Left lung (tissue), 10 donors: Measurements from ENCODE around the gene RAPGEF5. TPM values are rescaled to one million over a fixed set of nuclear protein-coding genes. Genes with fewer than 3 reads are reported as not detected.

ENCODE experiments used
- ATAC-seq: fragments of 200-7000 bp; cut with Tn5 transposase; one replicate; pipeline ENCODE4 v1.9.1; 2020; ENCODE audit warnings: moderate library complexity
- DNase-seq, 4 donors: peaks; one replicate each; pipeline ENCODE4 v3.0.0-alpha.2; 2013 to 2020
- H3K27ac ChIP-seq, 2 donors: fragments of 200-600 bp; sonication (generic) in 1 of 2; one replicate each; pipeline versions ENCODE4 v1.5.0 to v1.8.0; 2020 to 2021
- H3K27me3 ChIP-seq, 2 donors: fragments of 200-600 bp; sonication (generic) in 1 of 2; one replicate each; pipeline versions ENCODE4 v1.5.0 to v1.8.0; 2020 to 2021
- H3K36me3 ChIP-seq, 2 donors: fragments of 200-600 bp; sonication (generic) in 1 of 2; one replicate each; pipeline versions ENCODE4 v1.5.0 to v1.8.0; 2020 to 2021
- H3K4me1 ChIP-seq, 2 donors: fragments of 200-600 bp; one replicate each; pipeline ENCODE4 v1.8.0; 2021
- H3K4me3 ChIP-seq, 2 donors: fragments of 200-600 bp; sonication (generic) in 1 of 2; one replicate each; pipeline versions ENCODE4 v1.5.0 to v1.8.0; 2020 to 2021; ENCODE audit warnings: mild to moderate bottlenecking in 1 of 2
- H3K9me3 ChIP-seq, 2 donors: fragments of 200-600 bp; sonication (generic) in 1 of 2; one replicate each; pipeline versions ENCODE4 v1.5.0 to v1.8.0; 2020 to 2021
- CTCF ChIP-seq, 2 donors: fragments of 200-600 bp; sonication (generic) in 1 of 2; IDR thresholded peaks; one replicate each; pipeline versions ENCODE4 v1.5.0 to v1.8.0; 2021; ENCODE audit warnings: antibody characterized with exemption in 2 of 2
- intact Hi-C, 2 donors: fragments of 100-400 bp; cut with DNase I; formaldehyde crosslinking; loops; one replicate each; pipeline versions ENCODE4 v1.11.2 to v1.14.2; 2022
- polyA plus RNA-seq, 6 donors: library from polyadenylated mRNA; unstranded; fragments of 120-200 nt; gene quantifications; one replicate each; pipeline ENCODE4 v1.2.1, GENCODE V29; 2013; ENCODE audit not compliant: insufficient read length in 6 of 6
- total RNA-seq, 2 donors: library from RNA; stranded (reverse); fragmentation: NEBNext Ultra II Directional; extraction: Animal tissue kit (Norgen Biotek cat#: 25700); gene quantifications; one replicate each; pipeline ENCODE4 v1.2.1, GENCODE V29; 2021
- donor health status: DM: no; HTN: yes; CAD: no.
- donor health status: DM: no; HTN: no; CAD: no.

Gene RAPGEF5
- total and polyA plus RNA-seq, 8 donors, result 44.2 to 98.7 (median 81.7) TPM

- ATAC-seq (peak; percentile 75), DNase-seq (no peak)
- no peak for TF ChIP-seq CTCF (IDR thresholded peaks at IDR 0.05)
- Histone ChIP-seq H3K27ac (no peak overlapping the region), H3K4me3 (no peak overlapping the region), H3K4me1 (no peaks in the 10 kb centered on the region), H3K36me3 (peaks cover 0 to 29% of the 10 kb centered on the region in 2 donors), H3K9me3 (no peaks in the 10 kb centered on the region), H3K27me3 (no peaks in the 10 kb centered on the region)
- intact Hi-C loops, result no loop called here
Measured at GRCh38 chr7:22156205-22156604, 200.7 kb downstream of the RAPGEF5 start.

- DNase-seq, result no peak
- intact Hi-C loops, result no loop called here
- Histone ChIP-seq H3K4me3 (no peak overlapping the region), H3K27ac (no peak overlapping the region), H3K4me1 (no peaks in the 10 kb centered on the region), H3K27me3 (no peaks in the 10 kb centered on the region), H3K9me3 (no peaks in the 10 kb centered on the region), H3K36me3 (peaks cover 0 to 29% of the 10 kb centered on the region in 2 donors)
- no peak for TF ChIP-seq CTCF (IDR thresholded peaks at IDR 0.05)
- ATAC-seq, result no peak
Measured at GRCh38 chr7:22154143-22154529, 202.8 kb downstream of the RAPGEF5 start.

GRCh38 chr7:22153432-22154142, 203.4 kb downstream of the RAPGEF5 start:
- Histone ChIP-seq H3K4me3 (no peak overlapping the region), H3K4me1 (no peaks in the 10 kb centered on the region), H3K27ac (no peak overlapping the region), H3K36me3 (peaks cover 0 to 31% of the 10 kb centered on the region in 2 donors), H3K9me3 (no peaks in the 10 kb centered on the region), H3K27me3 (no peaks in the 10 kb centered on the region)
- intact Hi-C loops, result no loop called here
- ATAC-seq, result no peak
- no peak for TF ChIP-seq CTCF (IDR thresholded peaks at IDR 0.05)
- no peak for DNase-seq

- Histone ChIP-seq H3K9me3 (no peaks in the 10 kb centered on the region), H3K4me1 (no peaks in the 10 kb centered on the region), H3K27me3 (no peaks in the 10 kb centered on the region), H3K4me3 (no peak overlapping the region), H3K36me3 (peaks cover 0 to 38% of the 10 kb centered on the region in 2 donors), H3K27ac (no peak overlapping the region)
- intact Hi-C loops, result no loop called here
- ATAC-seq (no peak), DNase-seq (no peak)
- TF ChIP-seq CTCF (IDR thresholded peaks at IDR 0.05), result no peak
Measured at GRCh38 chr7:22152690-22153089, 204.3 kb downstream of the RAPGEF5 start.

GRCh38 chr7:22151901-22152300, 205.1 kb downstream of the RAPGEF5 start:
- intact Hi-C loops, result no loop called here
- Histone ChIP-seq H3K9me3 (no peaks in the 10 kb centered on the region), H3K4me1 (peaks cover 0 to 6% of the 10 kb centered on the region in 2 donors), H3K36me3 (peaks cover 0 to 32% of the 10 kb centered on the region in 2 donors), H3K27me3 (no peaks in the 10 kb centered on the region), H3K4me3 (no peak overlapping the region), H3K27ac (no peak overlapping the region)
- ATAC-seq (no peak), DNase-seq (no peak)
- TF ChIP-seq CTCF (IDR thresholded peaks at IDR 0.05), result no peak
